Neuronal stem cell (in vitro differentiated cells): ENCODE measurements around the gene CEP112.

Source experiments
- DNase-seq: peaks from one replicate; pipeline ENCODE4 v3.0.0-alpha.2; 2013; ENCODE audit warnings: low spot score
- H2AFZ ChIP-seq: one replicate; pipeline ENCODE4 v1.6.1; 2013; ENCODE audit warnings: mild to moderate bottlenecking, low read length, inconsistent platforms
- H2AK5ac ChIP-seq: 2 replicates; pipeline ENCODE4 v1.6.1; 2013; ENCODE audit warnings: low read depth, mild to moderate bottlenecking, inconsistent platforms, low read length, moderate library complexity, mixed read lengths
- H2BK120ac ChIP-seq: 2 replicates; pipeline ENCODE4 v1.6.1; 2013; ENCODE audit warnings: low read depth, mild to moderate bottlenecking, inconsistent platforms, low read length, moderate library complexity, mixed read lengths
- H2BK12ac ChIP-seq: one replicate; pipeline ENCODE4 v1.6.1; 2013; ENCODE audit warnings: low read length, inconsistent platforms
- H2BK15ac ChIP-seq: 2 replicates; pipeline ENCODE4 v1.6.1; 2013; ENCODE audit warnings: mild to moderate bottlenecking, low read length, inconsistent platforms, mixed read lengths
- H2BK5ac ChIP-seq: one replicate; pipeline ENCODE4 v1.6.1; 2013; ENCODE audit warnings: inconsistent platforms, mild to moderate bottlenecking, low read length, moderate library complexity
- H3K14ac ChIP-seq: one replicate; pipeline ENCODE4 v1.6.1; 2013; ENCODE audit warnings: low read length, inconsistent platforms
- H3K18ac ChIP-seq: 2 replicates; pipeline ENCODE4 v1.6.1; 2013; ENCODE audit warnings: low read length, inconsistent platforms
- H3K23ac ChIP-seq: 2 replicates; pipeline ENCODE4 v1.6.1; 2013; ENCODE audit warnings: low read depth, mild to moderate bottlenecking, mixed read lengths, low read length, inconsistent platforms; ENCODE audit not compliant: poor library complexity
- H3K27ac ChIP-seq: replicated peaks from 3 replicates; pipeline ENCODE4 v1.5.1; 2013; ENCODE audit warnings: low read length, inconsistent platforms
- H3K27me3 ChIP-seq, 3 experiments: 2 replicates each; pipeline ENCODE4 v1.6.1; 2013; ENCODE audit warnings: low read length in 3 of 3, mild to moderate bottlenecking in 2 of 3, inconsistent platforms in 1 of 3, low read depth in 1 of 3, mixed read lengths in 1 of 3, moderate library complexity in 1 of 3; ENCODE audit not compliant: control insufficient read depth in 3 of 3, insufficient read depth in 3 of 3
- H3K36me3 ChIP-seq, 2 donors: replicated peaks in 1 of 2; 2 replicates each; pipeline ENCODE4 v1.6.1; 2013; ENCODE audit warnings: low read length in 2 of 2; ENCODE audit not compliant: control insufficient read depth in 2 of 2, insufficient read depth in 2 of 2
- H3K4ac ChIP-seq: 2 replicates; pipeline ENCODE4 v1.6.1; 2013; ENCODE audit warnings: inconsistent platforms, mild to moderate bottlenecking, low read length, moderate library complexity
- H3K4me1 ChIP-seq, 2 donors: 1 replicate in 1 of 2; 2 replicates in 1 of 2; pipeline ENCODE4 v1.6.1; 2013; ENCODE audit warnings: low read length in 2 of 2, low read depth in 1 of 2; ENCODE audit not compliant: control insufficient read depth in 2 of 2, insufficient read depth in 1 of 2
- H3K4me2 ChIP-seq: one replicate; pipeline ENCODE4 v1.6.1; 2013; ENCODE audit warnings: mild to moderate bottlenecking, low read length, inconsistent platforms; ENCODE audit not compliant: insufficient read depth, poor library complexity, severe bottlenecking
- H3K4me3 ChIP-seq, 2 donors: 2 replicates each; pipeline ENCODE4 v1.5.1; 2013; ENCODE audit warnings: low read length in 2 of 2, mild to moderate bottlenecking in 2 of 2, inconsistent platforms in 1 of 2, moderate library complexity in 1 of 2
- H3K79me1 ChIP-seq: one replicate; pipeline ENCODE4 v1.6.1; 2013; ENCODE audit warnings: low read depth, mild to moderate bottlenecking, inconsistent platforms, low read length, moderate library complexity
- H3K9ac ChIP-seq: one replicate; pipeline ENCODE4 v1.6.1; 2013; ENCODE audit warnings: mild to moderate bottlenecking, low read depth, low read length, inconsistent platforms; ENCODE audit not compliant: poor library complexity
- H3K9me3 ChIP-seq, 2 donors: replicated peaks in 1 of 2; 2 replicates each; pipeline versions ENCODE3 to v1.6.1; 2013; ENCODE audit warnings: low read length in 2 of 2, mild to moderate bottlenecking in 2 of 2, inconsistent platforms in 1 of 2, low read depth in 1 of 2, mixed read lengths in 1 of 2, moderate library complexity in 1 of 2; ENCODE audit not compliant: control insufficient read depth in 2 of 2, insufficient read depth in 1 of 2
- H4K8ac ChIP-seq: one replicate; pipeline ENCODE4 v1.6.1; 2013; ENCODE audit warnings: low read depth, mild to moderate bottlenecking, inconsistent platforms, low read length, moderate library complexity
- H4K91ac ChIP-seq: one replicate; pipeline ENCODE4 v1.6.1; 2013; ENCODE audit warnings: low read length, low read depth, mild to moderate bottlenecking, inconsistent platforms; ENCODE audit not compliant: poor library complexity
- WGBS, 2 donors: extraction: QIAGEN DNeasy Blood & Tissue Kit; methylation state at CpG; one replicate each; pipeline ENCODE4 v1.1.7; 2013; ENCODE audit warnings: missing lambda C conversion rate in 2 of 2, mixed read lengths in 1 of 2; ENCODE audit not compliant: insufficient read length in 2 of 2, insufficient replicate concordance in 1 of 2; ENCODE audit errors: extremely low coverage in 2 of 2; 5-methylcytosine and 5-hydroxymethylcytosine counted together

Gene CEP112

DNA sequence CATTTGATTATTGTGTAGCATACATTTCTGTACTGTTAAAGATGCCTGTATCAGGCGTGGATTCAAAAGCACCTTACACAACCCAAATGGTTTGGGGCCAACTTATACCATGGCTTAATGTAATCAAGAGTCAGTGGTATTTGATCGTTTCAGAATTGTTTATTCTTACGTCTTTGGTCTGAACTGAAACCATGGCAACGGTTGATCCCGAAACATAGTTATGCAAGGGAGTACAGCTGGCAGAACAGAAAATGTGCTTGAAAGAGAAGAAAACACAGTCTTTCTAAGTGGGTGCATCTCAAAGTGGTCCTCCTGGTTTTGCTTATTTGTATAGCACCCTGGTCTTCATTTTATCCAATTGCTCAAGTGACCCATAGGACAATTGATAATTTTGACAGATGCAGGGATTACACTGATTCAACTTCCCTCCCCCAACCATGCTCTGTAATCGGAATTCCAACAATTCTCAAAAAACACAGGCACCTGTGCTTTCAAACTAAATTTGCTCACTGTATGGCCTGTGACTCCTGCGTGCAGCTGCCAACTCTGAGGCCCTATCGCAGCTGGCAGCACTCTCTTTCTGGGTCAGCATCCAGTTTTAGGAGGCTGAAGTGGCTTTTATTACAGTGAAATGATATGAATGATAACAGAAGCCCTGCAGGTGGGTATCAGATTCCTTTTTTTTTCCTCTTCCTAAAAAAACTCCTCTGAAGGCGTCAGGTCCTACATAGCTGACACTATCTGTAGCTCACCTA is 553.5 kb downstream of the CEP112 start:
- H2AFZ ChIP-seq, result no peak overlapping the region
- H3K18ac ChIP-seq, result no peak overlapping the region
- H3K79me1 ChIP-seq, result no peaks in the 10 kb centered on the region
- no peaks in the 10 kb centered on the region for H3K27me3 ChIP-seq
- no CpG with 5 or more reads among the region's 9 CpGs for WGBS, 2 donors
- H3K9ac ChIP-seq, result no peak overlapping the region
- peaks cover 0 to 2% of the 10 kb centered on the region in 2 donors for H3K9me3 ChIP-seq
- no peak overlapping the region for H3K14ac ChIP-seq
- H2BK15ac ChIP-seq, result no peak overlapping the region
- H3K4ac ChIP-seq, result no peak overlapping the region
- H2BK5ac ChIP-seq, result no peak overlapping the region
- no peak overlapping the region for H4K8ac ChIP-seq
- peaks cover 0 to 8% of the 10 kb centered on the region in 2 donors for H3K4me1 ChIP-seq
- H2BK120ac ChIP-seq, result no peak overlapping the region
- H3K23ac ChIP-seq, result no peak overlapping the region
- no peak overlapping the region for H2AK5ac ChIP-seq
- no peak overlapping the region for H4K91ac ChIP-seq
- no peak overlapping the region for H3K27ac ChIP-seq
- no peak overlapping the region for H3K4me2 ChIP-seq
- H2BK12ac ChIP-seq, result no peak overlapping the region
- DNase-seq, result no peak
- H3K4me3 ChIP-seq, result no peak overlapping the region
- no peaks in the 10 kb centered on the region for H3K36me3 ChIP-seq

DNA sequence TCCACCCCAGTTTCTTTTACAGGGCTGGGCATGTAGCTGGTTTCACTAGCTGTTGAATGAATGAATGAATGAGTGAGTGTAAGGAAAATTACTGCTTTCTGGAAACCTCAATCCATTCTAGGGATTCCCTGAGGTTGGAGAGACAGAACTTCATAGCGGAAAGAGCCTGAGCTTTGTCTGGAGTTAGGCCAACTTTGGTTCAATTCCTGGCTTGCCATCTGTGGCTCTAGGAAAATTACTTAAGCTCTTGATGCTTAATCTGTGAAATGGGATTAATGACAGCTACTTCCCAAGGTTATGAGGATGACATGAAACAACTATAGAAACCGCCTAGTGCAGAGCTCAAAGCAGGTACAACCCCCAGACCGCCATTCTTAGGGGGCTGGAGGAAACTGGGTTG is 554.1 kb downstream of the CEP112 start:
- Histone ChIP-seq H3K9ac (no peak overlapping the region), H3K18ac (no peak overlapping the region), H3K9me3 (peaks cover 0 to 2% of the 10 kb centered on the region in 2 donors), H3K27ac (no peak overlapping the region), H4K91ac (no peak overlapping the region), H3K14ac (no peak overlapping the region), H3K4me1 (peaks cover 0 to 8% of the 10 kb centered on the region in 2 donors), H2BK120ac (no peak overlapping the region), H3K4me3 (no peak overlapping the region), H3K27me3 (no peaks in the 10 kb centered on the region), H3K79me1 (no peaks in the 10 kb centered on the region), H3K4me2 (no peak overlapping the region), H2BK5ac (no peak overlapping the region), H3K23ac (no peak overlapping the region), H3K36me3 (no peaks in the 10 kb centered on the region), H2AFZ (no peak overlapping the region), H3K4ac (no peak overlapping the region), H2BK15ac (no peak overlapping the region), H2AK5ac (no peak overlapping the region), H4K8ac (no peak overlapping the region), H2BK12ac (no peak overlapping the region)
- no peak for DNase-seq
- no CpG with 5 or more reads among the region's 3 CpGs for WGBS, 2 donors

DNA sequence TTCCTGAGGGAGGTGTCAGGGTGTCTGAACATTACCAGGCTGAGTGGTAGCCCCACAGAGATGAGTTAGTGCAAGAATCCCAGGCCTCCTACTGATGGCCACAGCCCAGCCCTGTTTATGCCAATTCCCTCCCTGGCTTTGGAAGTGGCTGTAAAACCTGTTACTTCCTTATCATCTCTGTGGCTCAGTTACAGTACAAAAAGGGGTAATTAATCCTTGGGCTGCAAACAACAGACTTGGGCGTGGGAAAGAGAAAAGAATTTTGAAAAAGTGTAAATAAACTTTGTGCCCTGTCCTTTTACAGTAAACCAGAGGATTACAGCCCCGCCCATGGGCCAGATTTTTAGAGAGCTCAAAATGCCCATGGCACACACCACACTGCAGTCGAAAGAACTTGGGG is 557.4 kb downstream of the CEP112 start:
- H3K4me1 ChIP-seq, result peaks cover 0 to 8% of the 10 kb centered on the region in 2 donors
- no peaks in the 10 kb centered on the region for H3K27me3 ChIP-seq
- no peak for DNase-seq
- H3K9ac ChIP-seq, result no peak overlapping the region
- H2AK5ac ChIP-seq, result no peak overlapping the region
- H3K27ac ChIP-seq, result no peak overlapping the region
- H2BK120ac ChIP-seq, result no peak overlapping the region
- no peak overlapping the region for H4K91ac ChIP-seq
- H3K4me3 ChIP-seq, result no peak overlapping the region
- no peak overlapping the region for H2BK15ac ChIP-seq
- H3K9me3 ChIP-seq, result no peaks in the 10 kb centered on the region
- no peak overlapping the region for H3K23ac ChIP-seq
- H2BK12ac ChIP-seq, result no peak overlapping the region
- no peak overlapping the region for H4K8ac ChIP-seq
- no peak overlapping the region for H3K4ac ChIP-seq
- no peak overlapping the region for H3K14ac ChIP-seq
- no CpG with 5 or more reads among the region's 3 CpGs for WGBS, 2 donors
- no peak overlapping the region for H2BK5ac ChIP-seq
- no peaks in the 10 kb centered on the region for H3K79me1 ChIP-seq
- no peak overlapping the region for H3K18ac ChIP-seq
- H3K36me3 ChIP-seq, result no peaks in the 10 kb centered on the region
- no peak overlapping the region for H3K4me2 ChIP-seq
- no peak overlapping the region for H2AFZ ChIP-seq

DNA sequence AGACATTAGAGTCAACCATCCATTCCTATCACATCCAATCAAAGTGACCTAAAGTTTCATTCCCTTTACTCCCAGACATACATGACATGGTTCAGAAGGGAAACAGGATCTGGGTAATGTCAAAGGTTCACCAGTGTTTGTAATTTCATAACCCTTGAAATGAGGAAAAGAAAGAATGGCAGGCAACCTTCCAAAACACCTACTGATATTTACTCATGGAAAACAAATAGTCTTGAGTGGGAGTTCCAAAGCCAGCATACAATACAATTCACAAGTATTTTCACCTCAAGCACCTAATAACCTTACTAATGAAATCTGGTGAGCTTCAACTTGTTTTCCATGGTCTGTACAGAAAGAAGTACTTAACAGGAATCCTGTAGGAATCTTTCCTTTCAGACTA is 557.9 kb downstream of the CEP112 start:
- H3K4me2 ChIP-seq, result no peak overlapping the region

More for the DNA sequence above, 557.9 kb downstream of the CEP112 start:
- no peak overlapping the region for H2AK5ac ChIP-seq
- H2BK12ac ChIP-seq, result no peak overlapping the region
- H3K4me3 ChIP-seq, result no peak overlapping the region
- H3K27me3 ChIP-seq, result no peaks in the 10 kb centered on the region
- H3K4ac ChIP-seq, result no peak overlapping the region
- H2BK120ac ChIP-seq, result no peak overlapping the region
- H3K79me1 ChIP-seq, result no peaks in the 10 kb centered on the region
- H2BK15ac ChIP-seq, result no peak overlapping the region
- H3K36me3 ChIP-seq, result no peaks in the 10 kb centered on the region
- H2BK5ac ChIP-seq, result no peak overlapping the region
- peaks cover 0 to 8% of the 10 kb centered on the region in 2 donors for H3K4me1 ChIP-seq
- no peak overlapping the region for H3K27ac ChIP-seq
- no peak overlapping the region for H2AFZ ChIP-seq
- H3K18ac ChIP-seq, result no peak overlapping the region
- H4K8ac ChIP-seq, result no peak overlapping the region
- no peak overlapping the region for H3K23ac ChIP-seq
- no peak for DNase-seq
- H3K9me3 ChIP-seq, result no peaks in the 10 kb centered on the region
- no peak overlapping the region for H3K9ac ChIP-seq
- no peak overlapping the region for H3K14ac ChIP-seq
- no peak overlapping the region for H4K91ac ChIP-seq
